Stimulated activated CD4-positive, alpha-beta T cell treated with anti-CD3 and anti-CD28 coated beads, Interleukin-1b, Interleukin-23, amount 100 ng/mL, for 48 hours (primary cell): ENCODE results near the gene TVP23C.

Experiments used
- DNase-seq: peaks from one replicate; pipeline ENCODE4 v3.0.0-alpha.2; 2020

The TVP23C gene

GRCh38 chr17:15494821-15495220 lies 68.5 kb downstream of the TVP23C start:
- no peak for DNase-seq

- DNase-seq = no peak
These were observed 69.6 kb downstream of the TVP23C start for GRCh38 chr17:15493693-15494035.

- no peak for DNase-seq
These were observed 70.2 kb downstream of the TVP23C start for GRCh38 chr17:15492791-15493692.

- no peak for DNase-seq
These were observed 71.1 kb downstream of the TVP23C start for GRCh38 chr17:15492186-15492585.

- peak; percentile 59 for DNase-seq
These were observed 72.5 kb downstream of the TVP23C start for GRCh38 chr17:15490634-15491261.

- no peak for DNase-seq
These were observed 74.7 kb downstream of the TVP23C start for GRCh38 chr17:15488557-15488956.

- no peak for DNase-seq
These were observed 78.2 kb downstream of the TVP23C start for GRCh38 chr17:15485045-15485444.

- DNase-seq = no peak
These were observed 79.9 kb downstream of the TVP23C start for GRCh38 chr17:15483431-15483830.

- no peak for DNase-seq
These were observed 80.8 kb downstream of the TVP23C start for GRCh38 chr17:15482476-15482875.

- DNase-seq = no peak
These were observed 81.8 kb downstream of the TVP23C start for GRCh38 chr17:15481481-15481880.

GRCh38 chr17:15480204-15480603 lies 83.1 kb downstream of the TVP23C start:
- no peak for DNase-seq

GRCh38 chr17:15479703-15480102 lies 83.6 kb downstream of the TVP23C start:
- no peak for DNase-seq

- DNase-seq = no peak
These were observed 84.4 kb downstream of the TVP23C start for GRCh38 chr17:15478845-15479244.

GRCh38 chr17:15475631-15476354 lies 87.5 kb downstream of the TVP23C start:
- no peak for DNase-seq

GRCh38 chr17:15472891-15473290 lies 90.4 kb downstream of the TVP23C start:
- DNase-seq = no peak

- no peak for DNase-seq
These were observed 92.7 kb downstream of the TVP23C start for GRCh38 chr17:15470536-15470935.

GRCh38 chr17:15469260-15469659 lies 94.0 kb downstream of the TVP23C start:
- no peak for DNase-seq

- DNase-seq = no peak
These were observed 95.2 kb downstream of the TVP23C start for GRCh38 chr17:15468126-15468525.

- no peak for DNase-seq
These were observed 95.7 kb downstream of the TVP23C start, which contains the start of gene CDRT4 for GRCh38 chr17:15467592-15467991. TSS of gene CDRT4 (minus strand) at chr17:15467621. CDS start at chr17:15440238, 27,383 bp downstream.

- DNase-seq = no peak
These were observed 97.2 kb downstream of the TVP23C start for GRCh38 chr17:15466131-15466530.

- no peak for DNase-seq
These were observed 98.1 kb downstream of the TVP23C start for GRCh38 chr17:15465045-15465701.

GRCh38 chr17:15464231-15464985 lies 98.9 kb downstream of the TVP23C start:
- no peak for DNase-seq
